Measurements from ENCODE around the gene SPATA3.

The SPATA3 gene

GRCh38 chr2:231051116-231051515, 55.2 kb downstream of the SPATA3 start:
- H3K4me3 ChIP-seq (ENCODE audit: low read depth, low read length), result no peak overlapping the region
- H3K9me3 ChIP-seq (ENCODE audit: severe bottlenecking), result peaks cover 2% of the 10 kb centered on the region
- H3K36me3 ChIP-seq, result no peaks in the 10 kb centered on the region
- H3K27me3 ChIP-seq (ENCODE audit: insufficient read depth, low read depth, severe bottlenecking), result no peaks in the 10 kb centered on the region
- H3K27ac ChIP-seq, result no peak overlapping the region
- no peak for TF ChIP-seq CTCF (IDR thresholded peaks at IDR 0.05; ENCODE audit: low read depth, low read length)
- no peak for DNase-seq

DNA sequence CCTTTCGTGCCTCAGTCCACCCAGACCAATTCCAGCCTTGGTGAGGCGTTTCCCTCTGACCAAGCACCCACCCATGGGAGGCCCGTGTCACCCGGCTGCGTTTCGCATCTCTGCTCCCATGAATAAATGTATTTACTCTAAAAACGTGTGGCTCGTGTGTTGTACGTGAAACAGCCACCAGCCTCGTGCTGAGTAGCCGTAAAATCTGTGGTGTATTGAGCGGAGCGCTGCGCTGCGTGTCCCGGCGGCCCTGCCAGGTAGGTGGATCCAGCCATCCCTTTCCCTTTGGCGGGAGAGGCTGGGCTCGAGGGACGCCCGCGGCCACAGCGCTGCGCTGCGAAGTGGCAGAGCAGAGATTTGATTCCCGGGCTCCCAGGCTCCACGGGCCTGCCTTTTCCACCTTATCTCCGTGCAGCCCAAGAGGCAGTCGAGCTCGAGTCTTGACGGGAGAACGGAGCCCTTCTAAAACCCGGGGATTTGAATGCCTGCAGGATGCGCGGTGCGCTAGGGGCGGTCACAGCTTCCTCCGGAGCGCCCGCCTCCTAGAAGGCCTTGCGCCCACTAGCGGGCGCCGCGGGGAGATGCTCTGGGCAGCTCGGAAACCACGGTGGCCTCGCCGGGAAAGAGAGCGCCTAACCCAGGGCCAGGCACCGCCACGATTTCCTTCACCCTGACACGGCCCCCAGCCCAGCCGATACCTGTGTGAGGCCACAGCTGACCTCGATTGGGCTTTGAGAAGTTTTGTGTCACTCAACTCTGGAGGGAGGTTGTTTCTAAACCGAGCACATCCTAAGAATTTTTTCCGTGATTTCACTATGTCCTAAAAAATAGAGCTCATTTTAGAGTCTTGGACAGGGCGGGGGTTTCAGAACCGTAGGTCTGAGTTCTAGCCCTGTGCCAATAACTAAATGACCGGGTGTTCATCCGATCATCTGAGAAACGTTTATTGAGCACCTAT, 56.9 kb downstream of the SPATA3 start:
- H3K36me3 ChIP-seq, result peaks cover 6% of the 10 kb centered on the region
- H3K4me3 ChIP-seq (ENCODE audit: low read depth, low read length), result peak overlapping the region; percentile 42
- H3K9me3 ChIP-seq (ENCODE audit: severe bottlenecking), result peaks cover 2% of the 10 kb centered on the region
- H3K27ac ChIP-seq, result no peak overlapping the region; the same call in 1 of the 2 replicates
- TF ChIP-seq CTCF (IDR thresholded peaks at IDR 0.05; ENCODE audit: low read depth, low read length), result peak; percentile 73
- DNase-seq, result peak; percentile 83
- H3K27me3 ChIP-seq (ENCODE audit: insufficient read depth, low read depth, severe bottlenecking), result no peaks in the 10 kb centered on the region

DNA sequence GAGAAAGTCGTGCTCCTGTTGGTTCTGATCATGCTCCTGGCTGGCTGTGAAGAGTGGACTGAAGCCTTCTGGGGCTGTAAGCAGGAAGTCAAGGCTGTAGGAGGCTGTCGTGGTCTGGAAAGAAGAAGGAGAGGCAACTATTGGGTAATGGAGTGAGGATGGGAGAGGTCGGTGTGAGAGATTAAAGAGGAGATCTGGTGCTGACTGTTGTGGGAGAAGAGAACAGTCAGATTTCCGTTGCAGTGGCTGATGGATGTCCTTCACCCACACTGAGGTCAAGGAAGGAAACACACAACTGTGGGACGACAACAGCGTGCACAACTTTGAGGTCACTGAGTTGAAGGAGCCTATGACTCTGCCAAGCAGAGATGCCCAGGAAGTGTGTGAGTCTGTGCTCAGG, 57.9 kb downstream of the SPATA3 start:
- TF ChIP-seq CTCF (IDR thresholded peaks at IDR 0.05; ENCODE audit: low read depth, low read length), result no peak
- Histone ChIP-seq H3K27ac (no peak overlapping the region), H3K4me3 (ENCODE audit: low read depth, low read length) (no peak overlapping the region), H3K36me3 (peaks cover 10% of the 10 kb centered on the region), H3K27me3 (ENCODE audit: insufficient read depth, low read depth, severe bottlenecking) (no peaks in the 10 kb centered on the region), H3K9me3 (ENCODE audit: severe bottlenecking) (peaks cover 2% of the 10 kb centered on the region)
- DNase-seq, result no peak

GRCh38 chr2:231056453-231057416, 60.8 kb downstream of the SPATA3 start, which contains the start of gene PSMD1:
PSMD1 (plus strand) TSS chr2:231056867; CDS start chr2:231057026, 159 bp downstream.
- H3K27ac ChIP-seq, result peak within 1 kb of the TSS; percentile 100
- no peaks in the 10 kb centered on the region for H3K27me3 ChIP-seq (ENCODE audit: insufficient read depth, low read depth, severe bottlenecking)
- TF ChIP-seq CTCF (IDR thresholded peaks at IDR 0.05; ENCODE audit: low read depth, low read length), result peak; percentile 95
- peak within 1 kb of the TSS; percentile 98 for H3K4me3 ChIP-seq (ENCODE audit: low read depth, low read length)
- peaks cover 24% of the 10 kb centered on the region for H3K36me3 ChIP-seq
- peak; percentile 93 for DNase-seq
- H3K9me3 ChIP-seq (ENCODE audit: severe bottlenecking), result peaks cover 2% of the 10 kb centered on the region

DNA sequence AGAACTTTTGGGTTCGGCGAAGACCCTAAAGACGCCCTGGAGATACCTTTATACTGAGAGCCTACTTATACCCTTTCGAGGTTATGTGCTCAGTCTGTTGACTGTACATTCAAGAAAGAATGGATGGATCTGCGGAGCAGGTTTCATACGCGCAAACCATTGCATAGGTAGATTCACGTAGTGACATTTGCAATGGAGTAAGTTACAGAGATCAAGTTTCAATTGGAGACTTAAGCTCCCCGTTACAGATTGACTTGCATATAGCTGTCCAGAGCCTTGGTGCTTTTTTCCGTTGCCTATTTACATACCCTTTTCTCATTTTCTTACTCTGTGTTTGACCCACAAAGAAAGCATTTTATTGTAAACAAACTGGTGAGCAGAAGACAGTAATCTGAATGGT, 61.7 kb downstream of the SPATA3 start:
- H3K27ac ChIP-seq, result peak overlapping the region; percentile 100; the same call in 1 of the 2 replicates
- no peaks in the 10 kb centered on the region for H3K27me3 ChIP-seq (ENCODE audit: insufficient read depth, low read depth, severe bottlenecking)
- no peak for TF ChIP-seq CTCF (IDR thresholded peaks at IDR 0.05; ENCODE audit: low read depth, low read length)
- peaks cover 31% of the 10 kb centered on the region for H3K36me3 ChIP-seq
- H3K9me3 ChIP-seq (ENCODE audit: severe bottlenecking), result peaks cover 2% of the 10 kb centered on the region
- H3K4me3 ChIP-seq (ENCODE audit: low read depth, low read length), result peak overlapping the region; percentile 98
- no peak for DNase-seq
